HEK293 (cell line): ENCODE data around the gene PHACTR1.

Source experiments
- CTCF ChIA-PET: fragments of 350-600 bp; formaldehyde crosslinking; extraction: SDS; loops from one replicate; lab custom pipeline; 2021; ENCODE audit warnings: antibody characterized with exemption; lab: Yijun Ruan, JAX
- POLR2A ChIA-PET: fragments of 300-600 bp; formaldehyde crosslinking; extraction: SDS; loops from one replicate; lab custom pipeline; 2020; ENCODE audit warnings: antibody characterized with exemption, inconsistent platforms; lab: Yijun Ruan, JAX
- H3K27ac ChIP-seq: fragments of 200-500 bp; sonication (Bioruptor generic); 2 replicates; pipeline ENCODE4 v1.5.1; 2014; ENCODE audit warnings: low read depth, low read length, control low read depth, inconsistent platforms; ENCODE audit errors: extremely low read depth
- H3K36me3 ChIP-seq, 2 experiments: fragments of 200-500 bp in 1 of 2; sonication (Bioruptor generic) in 1 of 2; 1 replicate in 1 of 2; 2 replicates in 1 of 2; pipeline ENCODE4 v1.5.1; 2014 to 2017; ENCODE audit warnings: inconsistent platforms in 2 of 2, low read length in 2 of 2; ENCODE audit not compliant: control insufficient read depth in 2 of 2, insufficient read depth in 1 of 2
- H3K4me1 ChIP-seq: fragments of 200-500 bp; sonication (Bioruptor generic); 2 replicates; pipeline ENCODE4 v1.5.1; 2014; ENCODE audit warnings: mild to moderate bottlenecking, low read length, inconsistent platforms; ENCODE audit not compliant: control insufficient read depth, insufficient read depth
- H3K4me3 ChIP-seq: 2 replicates; pipeline ENCODE4 v1.5.1; 2011; ENCODE audit warnings: low read depth, mild to moderate bottlenecking, control low read depth, low read length, moderate library complexity
- H3K9me3 ChIP-seq: fragments of 200-500 bp; sonication (Bioruptor generic); 2 replicates; pipeline ENCODE4 v1.5.1; 2014; ENCODE audit warnings: low read depth, low read length, inconsistent platforms; ENCODE audit not compliant: control insufficient read depth, insufficient read depth
- ELK4 ChIP-seq: IDR thresholded peaks from 2 replicates; pipeline ENCODE4 v1.6.1; 2011; ENCODE audit warnings: mild to moderate bottlenecking, low read depth, low read length, borderline replicate concordance
- KLF10 ChIP-seq: fragments of 450-650 bp; IDR thresholded peaks from 2 replicates; pipeline ENCODE4 v1.5.1; 2018; ENCODE audit warnings: missing biosample characterization, mild to moderate bottlenecking, missing genetic modification characterization
- KLF8 ChIP-seq: fragments of 450-650 bp; formaldehyde crosslinking; IDR thresholded peaks from 2 replicates; pipeline ENCODE4 v1.5.1; 2016; ENCODE audit warnings: missing biosample characterization, missing genetic modification characterization
- OSR2 ChIP-seq: fragments of 450-650 bp; formaldehyde crosslinking; IDR thresholded peaks from 2 replicates; pipeline ENCODE4 v1.5.1; 2016; ENCODE audit warnings: missing biosample characterization, missing genetic modification characterization
- ZBTB21 ChIP-seq: fragments of 450-650 bp; formaldehyde crosslinking; IDR thresholded peaks from 2 replicates; pipeline ENCODE4 v1.5.1; 2017; ENCODE audit warnings: missing biosample characterization, missing genetic modification characterization
- ZFP41 ChIP-seq: fragments of 450-650 bp; formaldehyde crosslinking; IDR thresholded peaks from 2 replicates; pipeline ENCODE4 v1.5.1; 2016; ENCODE audit warnings: missing biosample characterization, missing genetic modification characterization, borderline replicate concordance
- ZNF175 ChIP-seq: fragments of 450-650 bp; formaldehyde crosslinking; IDR thresholded peaks from 2 replicates; pipeline ENCODE4 v1.5.1; 2016; ENCODE audit warnings: missing biosample characterization, missing genetic modification characterization
- ZNF280D ChIP-seq: fragments of 450-650 bp; formaldehyde crosslinking; IDR thresholded peaks from 2 replicates; pipeline ENCODE4 v1.5.1; 2016; ENCODE audit warnings: missing biosample characterization, missing genetic modification characterization
- ZNF302 ChIP-seq: fragments of 450-650 bp; formaldehyde crosslinking; IDR thresholded peaks from 2 replicates; pipeline ENCODE4 v1.5.1; 2016; ENCODE audit warnings: missing biosample characterization, missing genetic modification characterization, low read depth
- ZNF311 ChIP-seq: fragments of 450-650 bp; formaldehyde crosslinking; IDR thresholded peaks from 2 replicates; pipeline ENCODE4 v1.5.1; 2017; ENCODE audit warnings: missing biosample characterization, missing genetic modification characterization, borderline replicate concordance
- ZNF350 ChIP-seq: fragments of 450-650 bp; formaldehyde crosslinking; IDR thresholded peaks from 2 replicates; pipeline ENCODE4 v1.5.0; 2017; ENCODE audit warnings: missing biosample characterization, mild to moderate bottlenecking, missing genetic modification characterization
- ZNF416 ChIP-seq: fragments of 450-650 bp; formaldehyde crosslinking; IDR thresholded peaks from 2 replicates; pipeline ENCODE4 v1.5.1; 2016; ENCODE audit warnings: missing biosample characterization, missing genetic modification characterization
- ZNF423 ChIP-seq: fragments of 450-650 bp; formaldehyde crosslinking; IDR thresholded peaks from 2 replicates; pipeline ENCODE4 v1.5.1; 2016; ENCODE audit warnings: missing biosample characterization, missing genetic modification characterization
- ZNF473 ChIP-seq: fragments of 450-650 bp; formaldehyde crosslinking; IDR thresholded peaks from 2 replicates; pipeline ENCODE4 v1.5.1; 2017; ENCODE audit warnings: missing biosample characterization, missing genetic modification characterization
- ZNF560 ChIP-seq: fragments of 450-650 bp; formaldehyde crosslinking; IDR thresholded peaks from 2 replicates; pipeline ENCODE4 v1.5.1; 2017; ENCODE audit warnings: missing biosample characterization, missing genetic modification characterization, borderline replicate concordance
- ZNF585B ChIP-seq: fragments of 450-650 bp; formaldehyde crosslinking; IDR thresholded peaks from 2 replicates; pipeline ENCODE4 v1.5.1; 2016; ENCODE audit warnings: missing biosample characterization, missing genetic modification characterization
- ZNF701 ChIP-seq: fragments of 450-650 bp; formaldehyde crosslinking; IDR thresholded peaks from 2 replicates; pipeline ENCODE4 v1.5.1; 2016; ENCODE audit warnings: missing biosample characterization, missing genetic modification characterization
- TF ChIP-seq, protein P1 (sequence below): fragments of 450-650 bp; formaldehyde crosslinking; IDR thresholded peaks from 2 replicates; pipeline ENCODE4 v1.5.1; 2016; ENCODE audit warnings: missing biosample characterization, missing genetic modification characterization, borderline replicate concordance
- TF ChIP-seq, protein P2 (sequence below): fragments of 450-650 bp; formaldehyde crosslinking; IDR thresholded peaks from 2 replicates; pipeline ENCODE4 v1.5.1; 2016; ENCODE audit warnings: missing biosample characterization, missing genetic modification characterization

Gene PHACTR1

GRCh38 chr6:12806796-12807195, 90.2 kb downstream of the PHACTR1 start:
- H3K9me3 ChIP-seq = no peaks in the 10 kb centered on the region
- H3K36me3 ChIP-seq = no peaks in the 10 kb centered on the region
- H3K4me3 ChIP-seq = no peak overlapping the region
- ChIA-PET POLR2A (no interaction called here), CTCF (interaction anchor here (0.5 to 1.0 kb wide), 5 partner anchors 87 to 1739 kb away, joined by 3 to 5 read pairs (median 3); no protein-coding TSS in a partner anchor)
- TF ChIP-seq, protein P1, sequence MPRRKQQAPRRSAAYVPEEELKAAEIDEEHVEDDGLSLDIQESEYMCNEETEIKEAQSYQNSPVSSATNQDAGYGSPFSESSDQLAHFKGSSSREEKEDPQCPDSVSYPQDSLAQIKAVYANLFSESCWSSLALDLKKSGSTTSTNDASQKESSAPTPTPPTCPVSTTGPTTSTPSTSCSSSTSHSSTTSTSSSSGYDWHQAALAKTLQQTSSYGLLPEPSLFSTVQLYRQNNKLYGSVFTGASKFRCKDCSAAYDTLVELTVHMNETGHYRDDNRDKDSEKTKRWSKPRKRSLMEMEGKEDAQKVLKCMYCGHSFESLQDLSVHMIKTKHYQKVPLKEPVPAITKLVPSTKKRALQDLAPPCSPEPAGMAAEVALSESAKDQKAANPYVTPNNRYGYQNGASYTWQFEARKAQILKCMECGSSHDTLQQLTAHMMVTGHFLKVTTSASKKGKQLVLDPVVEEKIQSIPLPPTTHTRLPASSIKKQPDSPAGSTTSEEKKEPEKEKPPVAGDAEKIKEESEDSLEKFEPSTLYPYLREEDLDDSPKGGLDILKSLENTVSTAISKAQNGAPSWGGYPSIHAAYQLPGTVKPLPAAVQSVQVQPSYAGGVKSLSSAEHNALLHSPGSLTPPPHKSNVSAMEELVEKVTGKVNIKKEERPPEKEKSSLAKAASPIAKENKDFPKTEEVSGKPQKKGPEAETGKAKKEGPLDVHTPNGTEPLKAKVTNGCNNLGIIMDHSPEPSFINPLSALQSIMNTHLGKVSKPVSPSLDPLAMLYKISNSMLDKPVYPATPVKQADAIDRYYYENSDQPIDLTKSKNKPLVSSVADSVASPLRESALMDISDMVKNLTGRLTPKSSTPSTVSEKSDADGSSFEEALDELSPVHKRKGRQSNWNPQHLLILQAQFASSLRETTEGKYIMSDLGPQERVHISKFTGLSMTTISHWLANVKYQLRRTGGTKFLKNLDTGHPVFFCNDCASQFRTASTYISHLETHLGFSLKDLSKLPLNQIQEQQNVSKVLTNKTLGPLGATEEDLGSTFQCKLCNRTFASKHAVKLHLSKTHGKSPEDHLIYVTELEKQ (tag by site-specific recombination) = no peak
- TF ChIP-seq ZNF473 (tag by site-specific recombination) (no peak), ZNF423 (no peak), KLF8 (no peak), ZBTB21 (tag by site-specific recombination) (no peak), ZNF560 (tag by site-specific recombination) (no peak), ZNF280D (no peak), ZNF701 (tag by site-specific recombination) (no peak), ZFP41 (no peak), ZNF585B (no peak), ZNF175 (tag by site-specific recombination) (no peak), ZNF311 (tag by site-specific recombination) (no peak), ELK4 (no peak), OSR2 (no peak), ZNF350 (tag by site-specific recombination) (no peak), KLF10 (tag by site-specific recombination) (no peak), ZNF302 (tag by site-specific recombination) (no peak), ZNF416 (tag by site-specific recombination) (no peak)
- TF ChIP-seq, protein P2, sequence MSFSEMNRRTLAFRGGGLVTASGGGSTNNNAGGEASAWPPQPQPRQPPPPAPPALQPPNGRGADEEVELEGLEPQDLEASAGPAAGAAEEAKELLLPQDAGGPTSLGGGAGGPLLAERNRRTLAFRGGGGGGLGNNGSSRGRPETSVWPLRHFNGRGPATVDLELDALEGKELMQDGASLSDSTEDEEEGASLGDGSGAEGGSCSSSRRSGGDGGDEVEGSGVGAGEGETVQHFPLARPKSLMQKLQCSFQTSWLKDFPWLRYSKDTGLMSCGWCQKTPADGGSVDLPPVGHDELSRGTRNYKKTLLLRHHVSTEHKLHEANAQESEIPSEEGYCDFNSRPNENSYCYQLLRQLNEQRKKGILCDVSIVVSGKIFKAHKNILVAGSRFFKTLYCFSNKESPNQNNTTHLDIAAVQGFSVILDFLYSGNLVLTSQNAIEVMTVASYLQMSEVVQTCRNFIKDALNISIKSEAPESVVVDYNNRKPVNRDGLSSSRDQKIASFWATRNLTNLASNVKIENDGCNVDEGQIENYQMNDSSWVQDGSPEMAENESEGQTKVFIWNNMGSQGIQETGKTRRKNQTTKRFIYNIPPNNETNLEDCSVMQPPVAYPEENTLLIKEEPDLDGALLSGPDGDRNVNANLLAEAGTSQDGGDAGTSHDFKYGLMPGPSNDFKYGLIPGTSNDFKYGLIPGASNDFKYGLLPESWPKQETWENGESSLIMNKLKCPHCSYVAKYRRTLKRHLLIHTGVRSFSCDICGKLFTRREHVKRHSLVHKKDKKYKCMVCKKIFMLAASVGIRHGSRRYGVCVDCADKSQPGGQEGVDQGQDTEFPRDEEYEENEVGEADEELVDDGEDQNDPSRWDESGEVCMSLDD (tag by site-specific recombination) = no peak
- no peaks in the 10 kb centered on the region for H3K4me1 ChIP-seq
- no peak overlapping the region for H3K27ac ChIP-seq
